SIG-M5 treated with dmso at 0.1 percent for 504 hours (cell line): ENCODE measurements around the gene RBPJL.

Experiments used
- DNase-seq: peaks from one replicate; lab custom pipeline; 2025; ENCODE audit not compliant: unreplicated experiment; lab: John Stamatoyannopoulos, UW

The RBPJL gene

DNA sequence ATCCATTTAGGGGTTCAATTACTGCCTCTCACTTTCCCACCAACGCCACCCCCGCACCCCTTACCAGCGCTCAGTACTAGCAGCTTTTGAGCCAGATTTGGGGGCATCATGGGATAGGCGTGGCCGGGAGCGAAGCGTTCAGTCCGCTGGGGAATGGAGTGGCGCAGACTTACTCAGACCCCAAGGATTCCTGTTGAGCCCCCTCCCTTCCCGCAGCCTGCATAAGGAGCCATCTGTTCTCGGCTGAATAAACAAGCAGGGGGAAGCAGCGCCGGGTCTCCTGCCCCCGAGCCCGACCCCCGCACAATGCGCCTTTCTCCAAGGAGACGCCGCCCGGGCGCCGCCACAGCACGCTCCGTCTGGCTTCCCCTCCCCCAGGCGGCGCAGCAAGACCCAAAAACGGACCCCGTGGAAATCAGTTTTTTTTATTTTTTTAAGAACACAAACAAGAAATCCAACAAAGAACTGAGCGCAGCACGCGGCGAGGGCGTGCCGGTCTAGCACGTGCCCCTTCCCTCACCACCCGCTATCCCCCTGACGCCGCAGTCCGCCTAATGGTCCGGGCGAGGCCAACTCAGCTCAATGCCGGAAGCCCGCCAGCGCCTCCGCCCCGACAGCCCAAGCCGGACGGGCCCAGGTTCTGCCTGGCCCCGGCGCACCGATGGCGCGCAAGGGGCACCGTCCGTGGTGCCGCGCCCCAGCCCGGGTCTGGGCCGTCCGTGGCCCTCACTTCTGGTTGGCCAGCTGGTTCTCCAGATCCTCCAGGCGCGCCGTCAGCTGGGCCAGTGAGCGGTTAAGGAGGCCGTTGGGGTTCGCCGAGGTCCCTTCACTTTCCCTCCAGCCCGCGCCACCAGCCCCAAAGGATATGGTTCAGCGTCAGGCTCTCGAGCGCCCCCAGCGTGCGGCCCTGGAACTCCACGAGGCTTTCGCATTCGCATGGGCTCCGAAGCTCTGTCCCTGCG lies 13.3 kb upstream of the RBPJL start:
- DNase-seq, result peak; percentile 71

DNA sequence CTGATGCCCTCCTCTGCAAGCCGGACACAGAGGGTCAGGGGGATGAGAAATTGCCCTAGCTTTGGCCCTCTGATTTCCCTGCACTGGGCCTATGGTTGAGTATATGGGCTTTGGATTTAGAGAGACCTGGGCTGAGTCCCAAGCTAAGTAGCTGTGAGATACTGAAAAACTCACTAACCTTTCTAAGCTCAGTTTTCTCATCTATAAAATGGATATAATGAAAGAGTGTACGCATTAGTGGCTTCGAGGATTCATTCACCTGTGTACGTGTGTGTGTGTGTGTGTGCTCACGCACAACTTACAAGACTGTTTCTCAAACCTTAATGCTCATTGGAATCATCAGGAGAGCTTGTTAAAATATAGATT lies 12.7 kb upstream of the RBPJL start:
- DNase-seq, result no peak

DNA sequence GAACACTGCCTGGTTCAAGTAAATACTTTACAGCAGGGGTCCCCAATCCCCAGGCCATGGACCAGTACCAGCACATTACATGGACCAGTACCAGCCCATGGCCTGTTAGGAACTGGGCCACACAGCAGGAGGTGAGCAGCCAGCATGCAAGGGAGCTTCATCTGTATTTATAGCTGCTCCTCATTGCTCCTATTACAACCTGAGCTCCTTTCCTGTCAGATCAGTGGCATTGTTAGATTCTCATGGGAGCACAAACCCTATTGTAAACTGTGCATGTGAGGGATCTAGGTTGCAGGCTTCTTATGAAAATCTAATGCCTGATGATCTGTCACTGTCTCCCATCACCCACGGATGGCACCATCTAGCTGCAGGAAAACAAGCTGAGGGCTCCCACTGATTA lies 12.0 kb upstream of the RBPJL start:
- DNase-seq, result no peak

DNA sequence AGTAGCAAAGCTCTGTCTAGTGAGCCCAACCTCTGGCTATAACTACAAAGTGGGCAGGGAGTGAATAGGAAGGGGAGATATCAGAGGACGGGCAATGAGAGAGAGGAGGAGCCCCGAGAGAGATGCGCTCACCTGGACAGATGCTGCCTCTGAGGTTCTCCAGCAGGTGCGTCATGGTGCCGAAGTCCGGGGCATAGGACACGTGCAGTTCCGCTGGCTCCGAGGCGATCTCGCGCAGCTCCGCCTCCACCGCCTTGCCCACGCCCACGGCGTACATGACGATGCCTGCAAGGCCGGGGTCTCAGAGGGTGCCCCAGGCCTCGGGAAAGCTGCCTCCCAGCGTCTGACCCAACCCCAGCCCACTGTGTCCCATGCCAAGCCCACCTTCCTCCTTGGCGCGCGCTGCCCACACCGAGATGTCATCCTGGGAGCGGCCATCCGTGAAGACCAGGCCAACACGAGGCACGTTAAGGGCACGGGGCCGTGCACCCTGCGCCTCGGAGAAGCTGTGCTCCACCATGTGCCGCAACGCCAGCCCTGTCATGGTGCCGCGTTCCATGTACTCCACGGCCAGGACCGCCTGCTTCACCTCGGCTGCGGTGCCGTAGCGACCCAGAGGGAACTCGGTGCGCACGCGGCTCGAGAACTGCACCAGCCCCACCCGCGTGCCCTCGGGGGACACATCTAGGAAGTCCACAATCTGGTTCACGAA lies 8.7 kb upstream of the RBPJL start:
- no peak for DNase-seq

DNA sequence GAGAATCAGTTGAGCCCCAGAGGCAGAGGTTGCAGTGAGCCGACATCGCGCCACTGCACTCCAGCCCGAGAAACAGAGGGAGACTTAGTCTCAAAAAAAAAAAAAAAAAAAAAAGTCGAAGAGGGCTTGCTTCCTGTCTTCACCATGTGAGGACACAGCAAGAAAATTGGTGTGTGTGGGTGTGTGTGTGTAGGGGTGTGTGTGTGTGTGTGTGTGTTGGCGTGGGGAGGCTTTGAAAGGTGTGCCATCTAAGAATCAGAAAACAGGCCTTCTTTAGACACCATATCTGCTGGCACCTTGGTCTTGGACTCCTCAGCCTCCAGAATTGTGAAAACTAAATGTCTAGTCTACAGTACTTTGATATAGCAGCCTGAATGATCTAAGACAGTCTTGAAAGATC lies 6.9 kb upstream of the RBPJL start:
- DNase-seq, result no peak

DNA sequence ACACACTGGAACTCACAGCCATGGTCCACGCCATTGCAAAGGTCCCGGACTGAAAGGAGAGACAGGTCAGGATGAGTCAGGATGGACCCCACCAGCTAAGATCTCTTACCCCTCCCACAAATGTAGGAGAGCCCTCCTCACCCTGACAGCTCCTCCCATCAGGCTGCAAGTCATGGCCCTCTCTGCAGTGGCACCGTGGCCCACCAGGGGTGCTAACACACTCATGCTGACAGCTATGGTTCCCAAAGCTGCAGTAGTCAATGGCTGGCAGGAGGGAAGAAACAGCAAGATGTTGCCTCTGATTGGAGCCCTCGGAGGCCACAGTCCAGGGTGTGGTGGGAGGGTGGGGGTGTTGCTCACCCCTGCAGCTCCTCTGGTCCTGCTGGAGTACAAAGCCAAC lies 5.7 kb upstream of the RBPJL start:
- peak; percentile 33 for DNase-seq

DNA sequence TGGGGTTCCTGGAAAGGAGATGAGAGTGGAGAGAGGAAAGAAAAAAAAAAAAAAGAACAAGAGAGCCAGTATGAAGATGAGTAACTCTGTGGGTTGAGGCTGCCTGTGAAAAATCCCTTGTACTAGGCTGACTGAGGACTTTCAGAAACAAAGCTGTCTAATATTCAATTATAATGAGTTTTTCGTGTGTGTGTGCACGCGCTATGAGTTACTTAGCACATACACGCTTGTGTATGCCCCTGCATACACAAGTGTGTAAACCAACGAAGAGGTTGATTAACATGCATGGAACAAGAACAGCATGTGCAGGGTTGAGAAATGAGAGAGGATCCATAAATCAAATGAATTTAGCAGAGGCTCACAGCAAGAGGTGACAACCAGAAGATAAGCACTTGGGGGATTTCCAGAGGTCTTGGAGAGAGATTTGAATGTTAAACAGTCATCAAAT lies 4.8 kb upstream of the RBPJL start:
- DNase-seq, result no peak

DNA sequence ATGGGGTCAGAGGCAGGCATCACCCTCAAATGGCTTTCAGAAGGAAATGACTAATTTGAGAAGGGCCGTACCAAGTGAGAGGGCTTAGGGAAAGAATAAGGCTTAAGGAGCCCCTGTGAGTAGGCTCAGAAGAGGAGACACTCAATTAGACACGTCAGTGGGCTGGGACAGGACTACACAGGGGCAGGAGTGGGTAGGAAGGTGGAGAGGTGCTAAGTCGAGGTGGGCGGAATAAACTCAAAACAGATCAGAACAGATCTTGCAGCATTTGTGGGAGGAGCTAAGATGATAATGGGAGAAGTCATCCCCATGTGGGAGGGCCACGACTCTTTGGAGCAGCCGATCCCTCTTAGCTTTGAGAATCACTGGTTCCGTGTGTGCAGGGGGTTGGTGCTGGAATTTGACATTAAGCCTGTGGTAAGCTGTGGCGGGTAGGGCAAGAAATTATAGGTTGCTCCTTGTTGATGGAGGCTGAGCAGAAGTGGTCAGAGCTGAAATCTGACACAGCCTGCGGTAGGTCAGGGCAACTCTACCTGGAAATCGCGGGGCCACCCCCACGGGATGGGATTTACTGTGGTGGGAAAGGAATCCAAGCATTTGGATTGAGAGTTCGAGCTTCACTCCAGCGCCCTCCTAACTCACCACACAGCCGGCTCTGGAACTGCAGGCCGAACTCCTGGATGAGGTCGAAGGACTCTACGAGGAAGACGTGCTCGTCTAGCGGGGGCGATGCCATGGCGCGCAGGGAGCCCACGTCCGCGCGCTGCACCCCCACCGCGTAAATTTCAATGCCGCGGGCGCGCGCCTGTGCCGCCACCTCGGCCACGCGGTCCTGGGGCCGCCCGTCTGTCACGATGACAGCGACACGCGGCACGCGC lies 2.8 kb upstream of the RBPJL start:
- no peak for DNase-seq

DNA sequence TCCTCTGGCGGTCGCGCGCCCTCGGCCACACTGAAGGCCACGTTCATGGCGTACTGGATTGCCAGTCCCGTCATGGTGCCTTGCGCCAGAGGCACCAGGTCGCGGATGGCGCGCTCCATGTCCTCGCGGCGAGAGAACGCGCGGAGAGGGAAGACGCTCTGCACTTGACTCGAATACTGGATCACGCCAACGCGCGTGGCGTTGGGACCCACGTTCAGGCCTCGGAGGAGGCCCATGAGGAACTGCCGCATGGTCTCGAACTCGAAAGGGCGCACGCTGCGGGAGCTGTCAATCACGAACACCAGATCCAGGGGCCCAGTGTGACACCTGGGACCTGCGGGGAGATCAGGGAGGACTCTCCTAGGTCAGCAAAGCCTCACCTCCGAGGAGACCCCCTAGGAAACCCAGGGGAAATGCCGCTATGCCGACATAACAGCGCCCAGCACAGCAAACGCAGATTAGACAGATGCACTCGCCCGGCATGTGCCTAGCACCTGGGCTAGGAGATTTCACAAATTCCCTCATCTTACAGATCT lies 2.1 kb upstream of the RBPJL start:
- DNase-seq, result no peak

DNA sequence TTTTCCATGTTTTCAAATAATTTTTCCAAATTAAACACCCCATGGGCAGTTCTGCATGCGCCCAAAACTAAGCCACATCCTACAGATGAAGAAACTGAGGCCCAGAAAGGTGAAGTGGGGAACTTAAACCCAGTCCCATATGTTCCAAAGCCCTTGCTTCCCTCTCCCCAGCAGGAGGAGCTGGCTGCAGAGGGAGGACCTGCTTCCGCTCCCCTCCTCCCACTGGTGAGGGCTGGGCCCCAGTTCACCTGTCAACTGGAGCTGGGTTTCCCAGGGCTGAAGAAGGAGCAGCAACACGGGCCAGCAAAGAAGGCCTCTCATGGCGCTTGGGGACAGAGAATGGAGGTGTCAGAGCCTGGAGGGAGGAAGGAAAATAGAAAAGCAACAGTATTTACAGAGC lies 1.4 kb upstream of the RBPJL start:
- DNase-seq, result no peak

DNA sequence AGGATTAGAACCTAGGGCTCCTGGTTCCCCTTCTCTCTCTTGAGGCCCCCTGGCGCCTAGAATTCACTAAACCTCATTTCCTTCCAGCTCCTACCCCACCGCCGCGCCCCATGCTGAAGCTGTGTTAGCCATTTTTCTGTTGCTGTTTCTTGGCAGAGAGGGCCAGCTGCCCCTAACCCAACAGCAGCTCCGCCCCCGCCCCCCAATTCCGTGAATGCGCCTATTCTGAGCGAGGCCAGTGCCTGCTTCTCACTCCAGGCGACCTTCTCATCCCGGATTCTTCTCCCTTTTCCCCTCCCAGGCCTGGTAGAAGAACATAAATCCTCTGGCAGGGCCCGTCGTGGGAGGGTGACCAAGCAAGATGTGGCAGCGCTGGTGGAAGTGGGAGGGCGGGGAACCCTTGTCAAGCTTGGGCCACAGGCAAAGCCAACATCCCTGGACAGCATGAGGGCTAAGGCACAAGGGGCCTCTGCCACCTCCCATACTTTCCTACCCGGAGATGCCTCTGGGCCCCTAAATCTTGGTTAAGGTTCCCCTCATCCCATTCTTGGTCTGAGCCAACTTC lies 518 bp downstream of the RBPJL start:
- DNase-seq, result no peak

DNA sequence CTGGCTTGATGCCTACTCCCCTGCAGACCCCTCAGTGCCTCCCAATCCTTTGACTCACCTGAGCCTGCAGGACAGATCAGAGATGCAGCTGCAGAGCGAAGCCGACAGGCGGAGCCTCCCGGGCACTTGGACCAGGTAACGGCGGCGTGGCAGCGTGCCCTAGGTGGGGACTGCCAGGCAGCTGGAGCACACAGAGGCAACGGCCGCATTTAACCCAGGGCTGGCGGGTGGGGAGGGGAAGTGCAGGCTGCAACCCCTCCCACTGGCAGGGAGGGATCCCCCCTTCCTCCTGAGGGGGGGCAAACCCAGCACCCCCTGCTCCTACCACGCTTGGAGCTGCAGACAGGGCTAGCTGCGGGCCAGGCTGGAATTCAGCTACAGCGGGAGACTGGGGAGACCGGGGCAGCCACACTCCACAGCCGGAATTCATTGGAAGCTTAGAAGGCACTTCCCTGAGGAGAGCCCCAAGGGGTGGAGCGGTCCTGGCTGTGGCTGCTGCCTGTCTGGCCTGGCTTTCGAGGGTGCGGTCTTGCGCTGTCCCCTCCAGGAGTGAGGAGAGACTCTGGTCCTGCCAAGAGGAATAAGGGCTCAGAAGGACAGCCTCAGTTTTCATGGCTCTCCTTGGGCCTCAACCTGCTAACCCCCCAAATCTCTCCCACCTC lies 1.6 kb downstream of the RBPJL start, which contains the start of gene MATN4:
Gene MATN4 (minus strand): TSS at position 183 of the 662 bp plus-strand sequence. CDS start 2,717 bp downstream, outside the sequence.
- DNase-seq, result no peak

DNA sequence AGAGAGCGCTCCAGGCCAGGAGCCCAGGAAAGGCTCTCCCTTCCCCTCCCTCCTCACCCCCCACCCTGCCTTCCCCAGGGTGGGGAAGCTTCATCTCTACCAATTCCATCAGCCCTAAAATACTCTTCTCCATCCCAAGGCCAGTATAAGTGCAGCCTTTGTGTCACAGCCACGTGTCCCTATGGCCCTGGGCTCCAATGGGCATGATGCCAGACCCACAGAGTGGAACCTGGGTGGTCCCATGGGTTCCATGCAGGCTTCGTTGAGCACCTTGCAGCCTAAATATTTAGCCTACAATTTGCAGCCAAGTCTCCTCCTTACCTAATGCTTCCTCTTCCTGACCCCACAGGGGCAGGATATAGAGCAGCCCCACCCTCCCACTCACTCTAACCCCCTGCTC lies 2.4 kb downstream of the RBPJL start:
- DNase-seq, result no peak

DNA sequence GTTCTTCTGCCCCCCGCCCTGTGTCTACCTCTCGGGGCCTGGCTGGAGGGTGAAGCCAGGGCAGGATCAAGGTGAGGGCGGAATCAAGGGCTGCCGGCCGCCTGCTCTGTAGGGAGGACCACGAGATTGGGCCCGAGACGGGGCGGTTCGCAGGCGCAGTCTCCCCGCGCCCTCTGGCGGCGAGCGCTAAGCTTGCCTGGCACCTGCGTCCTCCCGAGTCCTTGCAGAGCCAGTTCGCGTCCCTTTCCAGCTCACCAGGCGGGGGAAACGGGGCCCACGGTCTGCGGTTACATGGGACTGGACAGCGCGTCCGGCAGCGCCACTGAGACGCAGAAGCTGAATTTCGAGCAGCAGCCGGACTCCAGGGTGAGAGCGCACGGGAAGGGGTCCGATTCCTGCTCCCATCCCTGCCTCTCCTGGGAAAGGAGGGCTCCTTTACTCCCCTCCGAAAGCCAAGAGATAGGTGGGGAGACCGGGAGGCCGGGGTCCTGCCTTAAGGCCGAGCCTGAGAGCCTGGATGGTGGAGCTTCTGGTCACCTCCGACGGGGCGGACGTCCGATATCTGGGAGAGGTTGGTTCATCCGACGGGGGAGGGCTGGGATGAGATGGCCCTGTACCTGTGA lies 5.1 kb downstream of the RBPJL start:
- DNase-seq, result peak; percentile 45

DNA sequence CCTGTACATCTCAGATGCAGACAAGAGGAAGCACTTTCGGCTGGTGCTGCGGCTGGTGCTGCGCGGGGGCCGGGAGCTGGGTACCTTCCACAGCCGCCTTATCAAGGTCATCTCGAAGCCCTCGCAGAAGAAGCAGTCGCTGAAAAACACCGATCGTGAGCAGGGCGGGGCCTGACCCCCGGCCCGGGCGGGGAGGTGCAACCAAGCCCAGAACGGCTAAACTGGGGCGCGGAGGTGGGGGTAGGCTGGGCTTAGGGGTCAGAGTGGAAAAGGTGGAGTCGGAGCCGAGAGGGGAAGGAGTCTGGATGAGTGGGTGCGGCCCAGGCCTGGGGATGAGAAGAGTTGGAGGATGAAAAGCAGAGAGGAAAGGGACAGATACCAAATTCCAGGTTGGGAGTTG lies 5.6 kb downstream of the RBPJL start:
- no peak for DNase-seq

DNA sequence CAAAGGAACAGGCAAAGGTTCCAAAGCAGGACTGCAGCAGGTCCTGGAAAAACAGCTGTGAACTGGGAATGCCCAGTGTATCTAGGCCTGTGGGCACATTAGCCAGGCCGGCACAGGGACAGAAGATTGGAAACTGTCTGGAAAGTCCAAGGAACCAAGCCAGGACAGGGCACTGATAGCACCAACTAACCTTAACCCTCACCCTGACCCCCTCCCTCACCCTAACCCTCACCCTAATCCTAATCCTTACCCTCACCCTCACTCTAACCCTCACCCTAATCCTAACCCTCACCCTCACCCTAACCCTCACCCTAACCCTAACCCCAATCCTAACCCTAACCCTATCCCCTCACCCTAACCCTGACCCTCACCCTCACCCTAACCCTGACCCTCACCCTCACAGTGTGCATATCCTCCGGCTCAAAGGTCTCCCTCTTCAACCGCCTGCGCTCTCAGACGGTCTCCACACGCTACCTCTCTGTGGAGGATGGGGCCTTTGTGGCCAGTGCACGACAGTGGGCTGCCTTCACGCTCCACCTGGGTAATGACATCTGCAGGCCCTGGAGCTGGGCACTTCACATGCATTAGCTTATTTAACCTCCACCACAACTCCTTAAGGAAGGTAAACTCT lies 6.5 kb downstream of the RBPJL start:
- no peak for DNase-seq

DNA sequence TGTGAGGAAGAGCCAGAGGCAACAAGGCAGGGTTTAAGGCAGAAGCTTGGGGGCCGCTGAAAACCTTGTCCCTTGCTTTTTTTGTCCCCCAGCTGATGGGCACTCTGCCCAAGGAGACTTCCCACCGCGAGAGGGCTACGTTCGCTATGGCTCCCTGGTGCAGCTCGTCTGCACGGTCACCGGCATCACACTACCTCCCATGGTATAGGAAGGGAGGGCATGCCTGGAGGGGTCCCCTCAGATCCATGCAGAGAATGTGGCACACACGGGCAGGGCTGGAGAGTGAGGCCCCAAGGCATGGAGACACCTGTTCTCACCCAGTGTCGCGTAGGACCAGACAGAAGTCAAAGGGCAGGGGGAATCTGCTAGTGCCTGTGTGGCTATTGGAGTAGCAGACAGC lies 7.3 kb downstream of the RBPJL start:
- DNase-seq, result no peak

DNA sequence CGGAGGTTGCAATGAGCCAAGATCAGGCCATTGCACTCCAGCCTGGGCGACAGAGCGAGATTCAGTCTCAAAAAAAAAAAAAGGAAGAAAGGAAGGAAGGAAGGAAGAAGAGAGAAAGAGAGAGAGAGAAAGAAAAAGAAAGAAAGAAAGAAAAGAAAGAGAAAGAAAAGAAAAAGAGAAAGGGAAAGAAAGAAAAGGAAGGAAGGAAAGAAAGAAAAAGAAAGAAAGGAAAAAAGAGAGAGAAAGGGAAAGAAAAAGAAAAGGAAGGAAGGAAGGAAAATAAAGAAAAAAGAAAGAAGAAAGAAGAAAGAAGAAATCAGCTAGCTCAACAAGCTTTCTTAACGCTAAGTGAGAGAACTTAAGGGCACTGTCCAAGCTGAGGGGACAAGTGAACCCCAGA lies 9.0 kb downstream of the RBPJL start:
- DNase-seq, result no peak
